Psoas muscle (tissue), 8 donors: ENCODE data around the gene LCOR. TPM values are rescaled to one million over a fixed set of nuclear protein-coding genes. Genes with fewer than 3 reads are reported as not detected.

ENCODE experiments used
- ATAC-seq, 4 donors: fragments of 200-7000 bp; cut with Tn5 transposase; one replicate each; pipeline ENCODE4 v1.9.1; 2020; ENCODE audit warnings: moderate library complexity in 3 of 4, mild to moderate bottlenecking in 2 of 4
- DNase-seq, 2 donors: peaks; one replicate each; pipeline ENCODE4 v3.0.0-alpha.2; 2020
- H3K27ac ChIP-seq: fragments of 200-600 bp; one replicate; pipeline ENCODE4 v1.8.0; 2022
- H3K27me3 ChIP-seq, 3 donors: fragments of 200-600 bp in 1 of 3; one replicate each; pipeline versions ENCODE4 v1.6.1 to v1.8.0; 2013 to 2022; ENCODE audit warnings: low read length in 2 of 3, mild to moderate bottlenecking in 2 of 3, moderate library complexity in 1 of 3; ENCODE audit not compliant: insufficient read depth in 3 of 3
- H3K36me3 ChIP-seq, 2 donors: fragments of 200-600 bp in 1 of 2; one replicate each; pipeline versions ENCODE4 v1.6.1 to v1.8.0; 2013 to 2022; ENCODE audit warnings: low read depth in 1 of 2, mild to moderate bottlenecking in 1 of 2, moderate library complexity in 1 of 2; ENCODE audit not compliant: insufficient read depth in 1 of 2
- H3K4me1 ChIP-seq: fragments of 200-600 bp; one replicate; pipeline ENCODE4 v1.8.0; 2022
- H3K4me3 ChIP-seq: fragments of 200-600 bp; one replicate; pipeline ENCODE4 v1.8.0; 2022; ENCODE audit warnings: mild to moderate bottlenecking
- H3K9me3 ChIP-seq: fragments of 200-600 bp; one replicate; pipeline ENCODE4 v1.8.0; 2022
- WGBS, 3 donors: extraction: QIAGEN DNeasy Blood & Tissue Kit; methylation state at CpG; one replicate each; pipeline versions ENCODE4 v1.1.6 to v1.1.7; 2013; 5-methylcytosine and 5-hydroxymethylcytosine counted together
- intact Hi-C, 2 donors: fragments of 100-400 bp; cut with DNase I; formaldehyde crosslinking; loops; one replicate each; pipeline versions ENCODE4 v1.11.0 to v1.14.2; 2022
- polyA plus RNA-seq, 3 donors: library from polyadenylated mRNA; stranded (reverse); fragments of 200-250 nt; gene quantifications; one replicate each; pipeline ENCODE4 v1.2.3, GENCODE V29; 2013
- total RNA-seq, 4 donors: library from RNA; stranded (reverse); fragmentation: NEBNext Ultra II Directional in 2 of 4; extraction: Animal tissue kit (Norgen Biotek cat#: 25700) in 2 of 4; gene quantifications; one replicate each; pipeline versions ENCODE4 v1.2.1 to v1.2.4, GENCODE V29; 2021 to 2023
- TF ChIP-seq, protein P1 (sequence below): fragments of 200-600 bp; IDR thresholded peaks from one replicate; pipeline ENCODE4 v1.8.0; 2022; ENCODE audit warnings: antibody characterized with exemption
- donor health status: healthy with polysubstance abuse.
- donor health status: DM: no; HTN: no; CAD: no; lungs with moderate emphysema.
- donor health status: Bipolar disorder and iron deficiency.
- donor health status: healthy.
- donor health status: DM: yes; HTN: yes; CAD: no.
- donor health status: DM: no; HTN: no; CAD: no.
- donor health status: DM: no; HTN: no; CAD: no.
- donor health status: DM: yes; HTN: yes; CAD: no.

LCOR gene
- total and polyA plus RNA-seq, 7 donors, result 1.7 to 30.4 (median 13.6) TPM

- TF ChIP-seq, protein P1, sequence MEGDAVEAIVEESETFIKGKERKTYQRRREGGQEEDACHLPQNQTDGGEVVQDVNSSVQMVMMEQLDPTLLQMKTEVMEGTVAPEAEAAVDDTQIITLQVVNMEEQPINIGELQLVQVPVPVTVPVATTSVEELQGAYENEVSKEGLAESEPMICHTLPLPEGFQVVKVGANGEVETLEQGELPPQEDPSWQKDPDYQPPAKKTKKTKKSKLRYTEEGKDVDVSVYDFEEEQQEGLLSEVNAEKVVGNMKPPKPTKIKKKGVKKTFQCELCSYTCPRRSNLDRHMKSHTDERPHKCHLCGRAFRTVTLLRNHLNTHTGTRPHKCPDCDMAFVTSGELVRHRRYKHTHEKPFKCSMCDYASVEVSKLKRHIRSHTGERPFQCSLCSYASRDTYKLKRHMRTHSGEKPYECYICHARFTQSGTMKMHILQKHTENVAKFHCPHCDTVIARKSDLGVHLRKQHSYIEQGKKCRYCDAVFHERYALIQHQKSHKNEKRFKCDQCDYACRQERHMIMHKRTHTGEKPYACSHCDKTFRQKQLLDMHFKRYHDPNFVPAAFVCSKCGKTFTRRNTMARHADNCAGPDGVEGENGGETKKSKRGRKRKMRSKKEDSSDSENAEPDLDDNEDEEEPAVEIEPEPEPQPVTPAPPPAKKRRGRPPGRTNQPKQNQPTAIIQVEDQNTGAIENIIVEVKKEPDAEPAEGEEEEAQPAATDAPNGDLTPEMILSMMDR, result no peak
- DNase-seq, result no peak
These were observed 178.7 kb downstream of the LCOR start for GRCh38 chr10:97010695-97011206.

GRCh38 chr10:97011397-97011796, 179.3 kb downstream of the LCOR start:
- Histone ChIP-seq H3K27ac (no peak overlapping the region), H3K36me3 (no peaks in the 10 kb centered on the region), H3K9me3 (peaks cover 8% of the 10 kb centered on the region), H3K27me3 (no peaks in the 10 kb centered on the region), H3K4me1 (peaks cover 6% of the 10 kb centered on the region), H3K4me3 (no peak overlapping the region)
- no peak for DNase-seq
- no peak for ATAC-seq
- TF ChIP-seq, protein P1, result no peak
- intact Hi-C loops, result loop anchor here in 1 of 2 donors (10.0 kb wide), 1 partner anchor 57 kb away; no protein-coding TSS in a partner anchor

More at GRCh38 chr10:97010695-97011206, 178.7 kb downstream of the LCOR start:
- Histone ChIP-seq H3K27ac (no peak overlapping the region), H3K4me1 (peaks cover 6% of the 10 kb centered on the region), H3K27me3 (no peaks in the 10 kb centered on the region), H3K9me3 (peaks cover 8% of the 10 kb centered on the region), H3K36me3 (no peaks in the 10 kb centered on the region), H3K4me3 (no peak overlapping the region)
- intact Hi-C loops, result loop anchor here in 1 of 2 donors (10.0 kb wide), 1 partner anchor 56 kb away; no protein-coding TSS in a partner anchor
- WGBS, 3 donors, result 73 to 94% (median 91%) methylated on average over 4 of the region's 4 CpGs
- no peak for ATAC-seq

DNA sequence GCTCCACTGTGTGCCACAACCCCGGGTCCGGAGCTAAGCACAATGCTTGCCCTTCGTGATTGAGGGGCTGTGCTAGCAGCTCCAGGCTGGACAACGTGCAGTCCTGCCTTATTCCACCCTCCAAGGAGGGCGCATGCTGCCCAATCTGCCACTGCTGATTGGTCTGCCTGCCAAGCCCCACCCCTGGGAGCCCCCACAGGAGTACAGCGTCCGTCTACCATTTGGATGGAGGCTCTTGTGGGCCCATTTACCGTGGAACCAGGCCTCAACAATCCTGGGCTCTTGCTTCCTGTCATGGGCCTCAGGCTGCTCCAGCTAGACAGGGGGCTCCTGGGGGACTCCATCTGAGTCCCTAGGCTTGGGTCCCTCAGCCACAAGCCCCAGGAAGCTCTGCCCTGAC, 180.4 kb downstream of the LCOR start:
- 84 to 91% (median 85%) methylated on average over 8 of the region's 8 CpGs for whole genome bisulfite sequencing, 3 donors
- Histone ChIP-seq H3K27ac (no peak overlapping the region), H3K36me3 (no peaks in the 10 kb centered on the region), H3K4me1 (peaks cover 6% of the 10 kb centered on the region), H3K27me3 (no peaks in the 10 kb centered on the region), H3K4me3 (no peak overlapping the region), H3K9me3 (peaks cover 6% of the 10 kb centered on the region)
- DNase-seq (no peak), ATAC-seq (no peak)
- TF ChIP-seq, protein P1, result no peak
- intact Hi-C loops, result loop anchor here in 1 of 2 donors (10.0 kb wide), 1 partner anchor 58 kb away; no protein-coding TSS in a partner anchor

DNA sequence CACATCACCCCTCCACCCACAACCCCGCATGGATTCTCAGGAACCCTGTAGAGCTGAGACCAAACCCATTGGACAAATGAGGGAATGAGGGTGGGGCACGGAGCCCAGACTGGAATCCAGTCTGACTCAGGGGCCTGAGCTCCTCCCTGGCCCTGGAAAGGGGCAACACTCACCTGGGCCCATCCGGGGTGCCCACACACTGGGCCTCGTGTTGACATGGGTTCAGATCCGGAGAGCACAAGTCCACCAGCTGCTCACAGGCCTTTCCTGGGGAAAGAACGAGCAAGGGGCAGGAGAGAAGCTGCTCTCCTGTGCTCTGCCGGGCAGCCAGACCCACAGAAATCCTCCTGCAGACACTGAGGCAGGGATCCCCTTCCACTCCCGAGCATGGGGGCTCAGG, 181.5 kb downstream of the LCOR start:
- H3K4me1 ChIP-seq, result peaks cover 6% of the 10 kb centered on the region
- TF ChIP-seq, protein P1, result no peak

GRCh38 chr10:97013983-97014382, 181.9 kb downstream of the LCOR start:
- H3K27ac ChIP-seq, result no peak overlapping the region
- H3K9me3 ChIP-seq, result no peaks in the 10 kb centered on the region
- H3K4me1 ChIP-seq, result peaks cover 6% of the 10 kb centered on the region
- no peak overlapping the region for H3K4me3 ChIP-seq
- intact Hi-C loops, result loop anchor here in 1 of 2 donors (10.0 kb wide), 1 partner anchor 59 kb away; no protein-coding TSS in a partner anchor
- H3K36me3 ChIP-seq, result no peaks in the 10 kb centered on the region
- no peaks in the 10 kb centered on the region for H3K27me3 ChIP-seq
- WGBS, 3 donors, result 84 to 93% (median 86%) methylated on average over 8 of the region's 8 CpGs
- TF ChIP-seq, protein P1, result no peak
- DNase-seq, result no peak
- ATAC-seq, result no peak

More for the DNA sequence above, 181.5 kb downstream of the LCOR start:
- Histone ChIP-seq H3K36me3 (no peaks in the 10 kb centered on the region), H3K9me3 (no peaks in the 10 kb centered on the region), H3K27me3 (no peaks in the 10 kb centered on the region), H3K27ac (no peak overlapping the region), H3K4me3 (no peak overlapping the region)
- WGBS, 3 donors, result 87 to 94% (median 90%) methylated on average over 8 of the region's 8 CpGs
- no peak for DNase-seq
- ATAC-seq, result peak in 1 of 4 donors; percentile 25
- intact Hi-C loops, result loop anchor here in 1 of 2 donors (10.0 kb wide), 1 partner anchor 59 kb away; no protein-coding TSS in a partner anchor
